ENCODE measurements around the gene CD82.
"Not testable (repeated sequence)": the region's sequence is repeated elsewhere in the genome, so short reads cannot be mapped to it uniquely, and the experiment has no call there.

Gene CD82

GRCh38 chr11:44632466-44633123 lies 67.1 kb downstream of the CD82 start:
- no peak for DNase-seq (ENCODE audit: low read depth)

- DNase-seq (ENCODE audit: low read depth): no peak
These were observed 68.2 kb downstream of the CD82 start for GRCh38 chr11:44633641-44634040.

GRCh38 chr11:44634401-44635281 lies 69.2 kb downstream of the CD82 start:
- no peak for DNase-seq (ENCODE audit: low read depth)

GRCh38 chr11:44637487-44637886 lies 72.0 kb downstream of the CD82 start:
- DNase-seq (ENCODE audit: low read depth): no peak

GRCh38 chr11:44638032-44638431 lies 72.6 kb downstream of the CD82 start:
- DNase-seq (ENCODE audit: low read depth): no peak

GRCh38 chr11:44643217-44643616 lies 77.8 kb downstream of the CD82 start:
- no peak for DNase-seq (ENCODE audit: low read depth)

GRCh38 chr11:44645827-44646226 lies 80.4 kb downstream of the CD82 start:
- DNase-seq (ENCODE audit: low read depth): no peak

- DNase-seq (ENCODE audit: low read depth): not testable (repeated sequence)
These were observed 81.9 kb downstream of the CD82 start for GRCh38 chr11:44647255-44647955.

GRCh38 chr11:44648109-44648508 lies 82.6 kb downstream of the CD82 start:
- no peak for DNase-seq (ENCODE audit: low read depth)

GRCh38 chr11:44651535-44652155 lies 86.2 kb downstream of the CD82 start:
- no peak for DNase-seq (ENCODE audit: low read depth)

GRCh38 chr11:44652901-44653644 lies 87.6 kb downstream of the CD82 start:
- DNase-seq (ENCODE audit: low read depth): no peak

- DNase-seq (ENCODE audit: low read depth): no peak
These were observed 88.6 kb downstream of the CD82 start for GRCh38 chr11:44654057-44654456.

GRCh38 chr11:44654596-44654995 lies 89.1 kb downstream of the CD82 start:
- no peak for DNase-seq (ENCODE audit: low read depth)

GRCh38 chr11:44657836-44658505 lies 92.5 kb downstream of the CD82 start:
- DNase-seq (ENCODE audit: low read depth): no peak

- DNase-seq (ENCODE audit: low read depth): no peak
These were observed 93.0 kb downstream of the CD82 start for GRCh38 chr11:44658506-44658850.

- DNase-seq (ENCODE audit: low read depth): no peak
These were observed 94.2 kb downstream of the CD82 start for GRCh38 chr11:44659641-44660040.

- DNase-seq (ENCODE audit: low read depth): not testable (repeated sequence)
These were observed 95.1 kb downstream of the CD82 start for GRCh38 chr11:44660535-44660934.

- no peak for DNase-seq (ENCODE audit: low read depth)
These were observed 95.9 kb downstream of the CD82 start for GRCh38 chr11:44661311-44661717.

All from stimulated activated CD8-positive, alpha-beta memory T cell treated with anti-CD3 and anti-CD28 coated beads, Interleukin-4, amount 100 ng/mL, for 24 hours (primary cell).